SK-N-SH (cell line): ENCODE data around the gene RNF130. TPM values are rescaled to one million over a fixed set of nuclear protein-coding genes. Genes with fewer than 3 reads are reported as not detected.

ENCODE experiments used
- CTCF ChIA-PET: fragments of 300-600, 350-600 bp; formaldehyde crosslinking; extraction: SDS; loops from one replicate; lab custom pipeline; 2021; lab: Yijun Ruan, JAX
- POLR2A ChIA-PET: fragments of 350-600 bp; sonication (Branson Sonifier 250); formaldehyde crosslinking; extraction: SDS; loops from one replicate; lab custom pipeline; 2020; ENCODE audit warnings: antibody characterized with exemption, inconsistent platforms; lab: Yijun Ruan, JAX
- DNase-seq: peaks from one replicate; pipeline ENCODE4 v3.0.0; 2012
- H2AFZ ChIP-seq: fragments of 200-600 bp; sonication (generic); 2 replicates; pipeline ENCODE4 v1.8.1; 2016; ENCODE audit warnings: antibody characterized with exemption, mild to moderate bottlenecking, low read depth
- H3F3A ChIP-seq: fragments of 200-600 bp; sonication (generic); replicated peaks from 2 replicates; pipeline ENCODE3; 2016; ENCODE audit warnings: antibody characterized with exemption, mild to moderate bottlenecking; ENCODE audit not compliant: insufficient read depth
- H3K27ac ChIP-seq, 2 experiments: fragments of 200-500 bp in 1 of 2; fragments of 200-600 bp in 1 of 2; sonication (Bioruptor generic) in 1 of 2; sonication (generic), shearing (Covaris generic) in 1 of 2; 2 replicates each; pipeline versions ENCODE4 v1.5.1 to v1.6.1; 2014 to 2016; ENCODE audit warnings: low read depth in 2 of 2, inconsistent platforms in 1 of 2, low read length in 1 of 2, mild to moderate bottlenecking in 1 of 2, mixed read lengths in 1 of 2
- H3K27me3 ChIP-seq: fragments of 200-600 bp; sonication (generic), shearing (Covaris generic); 2 replicates; pipeline ENCODE4 v1.6.1; 2016; ENCODE audit warnings: mixed run types; ENCODE audit not compliant: insufficient read depth
- H3K36me3 ChIP-seq, 2 experiments: fragments of 200-500 bp in 1 of 2; fragments of 200-600 bp in 1 of 2; sonication (Bioruptor generic) in 1 of 2; sonication (generic) in 1 of 2; replicated peaks in 1 of 2; 2 replicates each; pipeline versions ENCODE3 to v1.5.1; 2014 to 2016; ENCODE audit warnings: low read length in 1 of 2, mild to moderate bottlenecking in 1 of 2; ENCODE audit not compliant: insufficient read depth in 2 of 2, control insufficient read depth in 1 of 2
- H3K4me1 ChIP-seq, 2 experiments: fragments of 200-500 bp in 1 of 2; fragments of 200-600 bp in 1 of 2; sonication (Bioruptor generic) in 1 of 2; sonication (generic), shearing (Covaris generic) in 1 of 2; 2 replicates each; pipeline versions ENCODE4 v1.5.1 to v1.6.1; 2014 to 2016; ENCODE audit warnings: low read depth in 1 of 2, low read length in 1 of 2, mixed run types in 1 of 2; ENCODE audit not compliant: insufficient read depth in 2 of 2, control insufficient read depth in 1 of 2
- H3K4me2 ChIP-seq: fragments of 200-600 bp; sonication (generic), shearing (Covaris generic); 2 replicates; pipeline ENCODE4 v1.6.1; 2017; ENCODE audit warnings: mixed run types
- H3K4me3 ChIP-seq, 2 experiments: fragments of 200-500 bp in 1 of 2; fragments of 200-600 bp in 1 of 2; sonication (Bioruptor generic) in 1 of 2; sonication (generic), shearing (Covaris generic) in 1 of 2; 2 replicates each; pipeline versions ENCODE4 v1.5.1 to v1.8.1; 2014 to 2016; ENCODE audit warnings: low read depth in 2 of 2, inconsistent platforms in 1 of 2, low read length in 1 of 2, mild to moderate bottlenecking in 1 of 2, mixed read lengths in 1 of 2, moderate library complexity in 1 of 2
- H3K79me2 ChIP-seq: fragments of 200-600 bp; sonication (generic); 2 replicates; pipeline ENCODE4 v1.8.1; 2017; ENCODE audit warnings: mild to moderate bottlenecking; ENCODE audit not compliant: insufficient read depth
- H3K9ac ChIP-seq: fragments of 200-600 bp; sonication (generic); 2 replicates; pipeline ENCODE4 v1.6.1; 2017; ENCODE audit warnings: mixed run types
- H3K9me2 ChIP-seq: fragments of 200-600 bp; sonication (generic); 2 replicates; pipeline ENCODE4 v1.6.1; 2017; ENCODE audit warnings: mixed run types
- H3K9me3 ChIP-seq: fragments of 200-600 bp; sonication (generic); 2 replicates; pipeline ENCODE4 v1.6.1; 2017; ENCODE audit warnings: mixed run types, mild to moderate bottlenecking, moderate library complexity
- H4K20me1 ChIP-seq: fragments of 200-600 bp; sonication (generic); 2 replicates; pipeline ENCODE4 v1.6.1; 2017; ENCODE audit warnings: mild to moderate bottlenecking, mixed run types; ENCODE audit not compliant: insufficient read depth
- CTCF ChIP-seq: fragments of 200-600 bp; sonication (generic); IDR thresholded peaks from 2 replicates; pipeline ENCODE4 v1.6.1; 2017; ENCODE audit warnings: antibody characterized with exemption, mild to moderate bottlenecking, moderate library complexity
- ELF1 ChIP-seq: IDR thresholded peaks from 2 replicates; pipeline ENCODE4 v1.4.0; 2012
- EP300 ChIP-seq, 2 experiments: IDR thresholded peaks; 2 replicates each; pipeline versions ENCODE4 v1.4.0 to v1.6.1; 2012; ENCODE audit warnings: borderline replicate concordance in 1 of 2, low read depth in 1 of 2, low read length in 1 of 2
- FOXJ3 ChIP-seq: sonication (generic); formaldehyde crosslinking; IDR thresholded peaks from 2 replicates; pipeline ENCODE4 v1.5.1; 2020; ENCODE audit warnings: mild to moderate bottlenecking, missing genetic modification reagents
- FOXM1 ChIP-seq: IDR thresholded peaks from 2 replicates; pipeline ENCODE4 v1.4.0; 2012; ENCODE audit warnings: low read depth, mild to moderate bottlenecking
- GABPA ChIP-seq: IDR thresholded peaks from 2 replicates; pipeline ENCODE4 v1.4.0; 2012; ENCODE audit warnings: low read depth, mild to moderate bottlenecking
- GATA2 ChIP-seq: sonication (generic); formaldehyde crosslinking; IDR thresholded peaks from 2 replicates; pipeline ENCODE4 v1.5.0; 2020; ENCODE audit warnings: mild to moderate bottlenecking, missing genetic modification reagents
- IRF3 ChIP-seq: fragments of 150-350 bp; IDR thresholded peaks from 2 replicates; pipeline ENCODE4 v1.6.1; 2016; ENCODE audit warnings: mild to moderate bottlenecking, low read depth, low read length
- JUND ChIP-seq: IDR thresholded peaks from 2 replicates; pipeline ENCODE4 v1.4.0; 2012
- MXI1 ChIP-seq: IDR thresholded peaks from 2 replicates; pipeline ENCODE4 v1.6.1; 2012; ENCODE audit warnings: mild to moderate bottlenecking, low read depth, low read length, improper control_type of control experiment
- NRF1 ChIP-seq: IDR thresholded peaks from 2 replicates; pipeline ENCODE4 v1.6.1; 2012; ENCODE audit warnings: low read depth, mild to moderate bottlenecking, low read length
- PBX3 ChIP-seq: IDR thresholded peaks from 2 replicates; pipeline ENCODE4; 2012
- RFX5 ChIP-seq: IDR thresholded peaks from 2 replicates; pipeline ENCODE4 v1.6.1; 2012; ENCODE audit warnings: mild to moderate bottlenecking, improper control_type of control experiment, low read length
- SIN3A ChIP-seq: IDR thresholded peaks from 2 replicates; pipeline ENCODE4 v1.6.1; 2012; ENCODE audit warnings: low read depth, mild to moderate bottlenecking, low read length, moderate library complexity, borderline replicate concordance
- USF2 ChIP-seq: fragments of 150-350 bp; IDR thresholded peaks from 2 replicates; pipeline ENCODE4 v1.6.1; 2017; ENCODE audit warnings: antibody characterized with exemption, low read length, low read depth, borderline replicate concordance
- WGBS: methylation state at CpG from one replicate; pipeline ENCODE4 v1.1.6; 2017; ENCODE audit warnings: low lambda C conversion rate; 5-methylcytosine and 5-hydroxymethylcytosine counted together
- polyA plus RNA-seq, 3 experiments: library from polyadenylated mRNA; depleted of rRNA; stranded (reverse); fragments of >200 nt; gene quantifications; 2 replicates each; pipeline ENCODE4 v1.2.3, GENCODE V29; 2012

The RNF130 gene
- polyA plus RNA-seq, 1 of the 3 experiments (the other 2 are of a cell fraction), result 41.4 TPM

- POLR2A ChIA-PET, result no interaction called here
- no peak for TF ChIP-seq MXI1
- TF ChIP-seq GATA2 (CRISPR knock-in tag), result peak; percentile 56
- TF ChIP-seq, all 33 proteins: peak for 1
- WGBS, result 45% methylated on average over 13 of the region's 13 CpGs
- Histone ChIP-seq H3K9me3 (no peaks in the 10 kb centered on the region), H4K20me1 (no peaks in the 10 kb centered on the region), H3K27me3 (no peaks in the 10 kb centered on the region), H3K36me3 (no peaks in the 10 kb centered on the region), H3K4me2 (no peak overlapping the region), H3K9me2 (no peaks in the 10 kb centered on the region), H3K4me1 (peaks cover 0 to 3% of the 10 kb centered on the region in 2 experiments; a peak in 1 of 4 replicates), H3K4me3 (no peak overlapping the region), H2AFZ (no peak overlapping the region), H3K27ac (no peak overlapping the region), H3K79me2 (no peaks in the 10 kb centered on the region), H3K9ac (no peak overlapping the region), H3F3A (peaks cover under 1% of the 10 kb centered on the region)
- CTCF ChIA-PET, result no interaction called here
- peak; percentile 53 for DNase-seq
Measured at GRCh38 chr5:180084638-180085561, 13.3 kb upstream of the RNF130 start.

- no peak overlapping the region for H3K4me3 ChIP-seq
- CTCF ChIA-PET, result interaction anchor here (0.6 kb wide), 1 partner anchor 9 kb away, joined by 3 read pairs; no protein-coding TSS in a partner anchor
- TF ChIP-seq NRF1, result no peak
- no peak for TF ChIP-seq IRF3
- TF ChIP-seq PBX3, result no peak
- no peak for TF ChIP-seq ELF1
- TF ChIP-seq JUND, result no peak
- TF ChIP-seq USF2, result no peak
- TF ChIP-seq SIN3A, result no peak
- TF ChIP-seq GABPA, result no peak
- TF ChIP-seq EP300 (IDR thresholded peaks at IDR 0.05; ENCODE audit: borderline replicate concordance in 1 of 2, low read depth in 1 of 2, low read length in 1 of 2), result no peak
- TF ChIP-seq CTCF, result no peak
- TF ChIP-seq FOXJ3 (CRISPR knock-in tag), result no peak
- TF ChIP-seq GATA2 (CRISPR knock-in tag), result no peak
- no peak for TF ChIP-seq RFX5
- TF ChIP-seq FOXM1, result no peak
- TF ChIP-seq, all 33 proteins: peak for 0
- no peak for DNase-seq
- Histone ChIP-seq H3F3A (no peaks in the 10 kb centered on the region), H3K27ac (no peak overlapping the region), H3K4me2 (no peak overlapping the region), H3K4me1 (peaks cover 0 to 3% of the 10 kb centered on the region in 2 experiments; a peak in 1 of 4 replicates), H3K79me2 (no peaks in the 10 kb centered on the region), H2AFZ (no peak overlapping the region), H3K27me3 (no peaks in the 10 kb centered on the region), H4K20me1 (no peaks in the 10 kb centered on the region), H3K9ac (no peak overlapping the region), H3K9me3 (no peaks in the 10 kb centered on the region), H3K36me3 (no peaks in the 10 kb centered on the region), H3K9me2 (no peaks in the 10 kb centered on the region)
- WGBS, result 66% methylated on average over 10 of the region's 10 CpGs
- POLR2A ChIA-PET, result no interaction called here
Measured at GRCh38 chr5:180083529-180084060, 12.0 kb upstream of the RNF130 start.
